GM21515 (cell line): ENCODE data around the gene CLCF1.
A peak's percentile ranks its signal among the peaks of the same experiment; 100 is the strongest.

Experiments
- ATAC-seq: cut with Tn5 transposase; IDR thresholded peaks from one replicate; pipeline ENCODE4 v1.9.1; 2021; ENCODE audit not compliant: unreplicated experiment

CLCF1 gene

DNA sequence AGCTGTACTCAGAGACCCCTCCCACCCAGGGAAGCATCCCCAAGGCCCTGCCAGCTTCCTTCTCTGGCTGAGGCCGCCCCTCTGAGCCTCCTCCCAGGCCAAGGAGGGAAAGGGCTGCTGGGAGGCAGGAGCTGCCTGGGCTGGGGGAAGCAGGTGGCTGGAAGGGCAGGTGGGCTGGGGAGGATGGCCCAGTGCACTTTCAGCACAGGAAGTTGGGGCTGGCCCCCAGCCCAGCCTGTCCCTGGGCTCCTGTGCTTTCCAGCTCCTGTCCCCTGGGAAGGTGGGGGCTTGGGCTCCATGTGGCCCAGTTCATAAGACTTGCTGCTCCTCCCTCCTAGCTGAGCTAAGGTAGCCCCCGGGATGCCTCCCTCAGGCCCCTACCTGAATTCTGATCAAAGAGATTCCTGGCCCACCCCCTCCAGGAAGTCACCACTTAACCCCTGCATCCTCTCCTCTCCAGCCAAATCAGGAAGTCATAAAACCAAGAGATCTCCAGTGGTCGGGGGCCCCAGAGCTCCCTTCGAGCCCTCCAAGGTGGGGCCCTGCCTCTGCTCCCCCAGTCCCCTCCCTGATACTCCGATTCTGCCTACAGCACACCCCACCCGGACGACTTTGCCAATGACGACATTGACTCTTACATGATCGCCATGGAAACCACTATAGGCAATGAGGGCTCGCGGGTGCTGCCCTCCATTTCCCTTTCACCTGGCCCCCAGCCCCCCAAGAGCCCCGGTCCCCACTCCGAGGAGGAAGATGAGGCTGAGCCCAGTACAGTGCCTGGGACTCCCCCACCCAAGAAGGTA is 23.4 kb upstream of the CLCF1 start:
- no peak for ATAC-seq

DNA sequence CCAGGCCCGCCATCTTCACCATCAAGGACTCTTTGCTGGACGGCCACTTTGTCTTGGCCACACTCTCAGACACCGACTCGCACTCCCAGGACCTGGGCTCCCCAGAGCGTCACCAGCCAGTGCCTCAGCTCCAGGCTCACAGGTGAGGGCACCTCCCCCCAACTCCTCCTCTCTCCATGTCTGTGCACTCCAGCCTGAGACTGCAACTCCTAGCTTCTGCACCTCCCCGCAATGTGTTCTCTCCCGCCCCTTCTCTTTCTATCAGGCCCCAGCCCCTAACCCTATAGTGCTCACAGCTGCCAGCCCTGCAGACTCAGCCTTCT is 22.8 kb upstream of the CLCF1 start:
- ATAC-seq, result no peak

DNA sequence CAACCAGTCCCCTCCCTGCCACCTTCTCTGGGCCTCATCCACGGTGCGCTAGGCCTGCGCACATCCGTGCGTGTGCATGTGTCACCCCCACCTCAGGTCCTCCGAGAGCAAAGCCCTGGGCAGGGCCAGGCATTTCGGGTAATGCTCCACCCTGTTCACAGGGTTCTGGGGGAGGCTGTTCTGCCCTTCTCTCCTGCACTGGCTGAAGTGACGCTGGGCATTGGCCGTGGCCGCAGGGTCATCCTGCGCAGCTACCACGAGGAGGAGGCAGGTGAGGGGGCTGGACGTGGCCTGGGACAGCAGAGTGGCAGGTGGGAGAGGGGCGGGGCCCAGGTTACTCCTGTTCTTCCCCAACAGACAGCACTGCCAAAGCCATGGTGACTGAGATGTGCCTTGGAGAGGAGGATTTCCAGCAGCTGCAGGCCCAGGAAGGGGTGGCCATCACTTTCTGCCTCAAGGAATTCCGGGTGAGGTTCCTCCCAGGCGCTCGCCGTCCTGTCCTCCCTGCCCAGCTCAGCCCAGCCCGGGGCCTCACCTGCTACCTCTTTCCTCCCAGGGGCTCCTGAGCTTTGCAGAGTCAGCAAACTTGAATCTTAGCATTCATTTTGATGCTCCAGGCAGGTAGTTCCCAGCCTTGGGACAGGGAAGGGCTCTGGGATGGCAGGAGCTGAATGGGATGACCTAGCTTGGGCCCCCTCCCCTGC is 22.3 kb upstream of the CLCF1 start:
- no peak for ATAC-seq

DNA sequence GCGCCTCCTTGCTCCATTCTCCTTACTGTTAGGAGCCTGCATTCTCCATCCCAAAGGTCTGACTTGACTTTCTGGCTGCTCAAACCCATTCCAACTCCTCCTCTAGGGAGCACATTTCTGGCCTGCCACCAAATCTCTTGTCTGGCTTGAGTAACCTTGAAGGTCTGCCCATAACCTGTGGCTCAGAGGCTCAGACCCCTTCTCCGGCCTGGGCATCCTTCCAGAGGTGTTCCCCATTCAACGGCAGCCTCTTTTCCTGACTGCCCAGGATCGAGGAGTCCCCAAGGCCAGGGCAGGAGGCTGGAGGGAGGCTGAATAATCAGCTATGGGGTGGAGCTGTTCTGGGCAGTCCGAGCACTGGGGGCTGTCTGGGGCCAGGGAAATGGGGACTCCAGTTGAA is 20.6 kb upstream of the CLCF1 start:
- no peak for ATAC-seq

DNA sequence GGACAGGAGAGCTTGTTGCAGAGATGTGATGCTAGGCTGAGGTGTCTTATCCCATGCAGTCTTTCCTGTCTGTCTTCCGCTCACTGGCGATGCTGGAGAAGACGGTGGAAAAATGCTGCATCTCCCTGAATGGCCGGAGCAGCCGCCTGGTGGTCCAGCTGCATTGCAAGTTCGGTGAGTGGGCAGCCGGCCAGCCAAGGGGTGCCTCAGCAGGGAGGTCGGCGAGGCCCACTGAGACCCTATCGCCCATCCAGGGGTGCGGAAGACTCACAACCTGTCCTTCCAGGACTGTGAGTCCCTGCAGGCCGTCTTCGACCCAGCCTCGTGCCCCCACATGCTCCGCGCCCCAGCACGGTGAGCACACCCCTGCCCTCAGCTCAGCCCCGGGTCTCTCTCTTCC is 20.0 kb upstream of the CLCF1 start:
- ATAC-seq, result no peak

DNA sequence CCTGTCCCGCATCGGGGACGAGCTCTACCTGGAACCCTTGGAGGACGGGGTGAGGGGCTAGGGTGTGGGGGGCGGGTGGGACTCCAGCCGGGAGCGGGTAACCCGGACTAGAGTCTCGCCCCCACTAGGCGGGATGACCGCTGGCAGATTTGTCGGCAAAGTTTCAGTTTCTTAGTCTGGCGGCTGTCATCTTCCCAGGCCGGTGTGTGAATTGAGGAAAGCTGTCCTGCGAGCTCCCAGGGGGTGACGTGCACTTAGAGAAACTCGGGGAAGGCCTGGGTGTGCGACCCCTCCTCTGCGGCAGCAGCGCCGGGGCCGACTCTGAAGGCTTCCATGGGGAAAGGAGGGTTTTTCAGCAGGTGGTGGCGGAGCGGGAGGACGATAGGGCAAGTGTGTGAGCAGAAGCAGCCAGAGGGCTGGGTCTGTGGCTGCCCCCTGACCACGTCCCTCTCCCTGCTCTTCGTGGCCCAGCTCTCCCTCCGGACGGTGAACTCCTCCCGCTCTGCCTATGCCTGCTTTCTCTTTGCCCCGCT is 18.9 kb upstream of the CLCF1 start:
- ATAC-seq, result peak; percentile 7

DNA sequence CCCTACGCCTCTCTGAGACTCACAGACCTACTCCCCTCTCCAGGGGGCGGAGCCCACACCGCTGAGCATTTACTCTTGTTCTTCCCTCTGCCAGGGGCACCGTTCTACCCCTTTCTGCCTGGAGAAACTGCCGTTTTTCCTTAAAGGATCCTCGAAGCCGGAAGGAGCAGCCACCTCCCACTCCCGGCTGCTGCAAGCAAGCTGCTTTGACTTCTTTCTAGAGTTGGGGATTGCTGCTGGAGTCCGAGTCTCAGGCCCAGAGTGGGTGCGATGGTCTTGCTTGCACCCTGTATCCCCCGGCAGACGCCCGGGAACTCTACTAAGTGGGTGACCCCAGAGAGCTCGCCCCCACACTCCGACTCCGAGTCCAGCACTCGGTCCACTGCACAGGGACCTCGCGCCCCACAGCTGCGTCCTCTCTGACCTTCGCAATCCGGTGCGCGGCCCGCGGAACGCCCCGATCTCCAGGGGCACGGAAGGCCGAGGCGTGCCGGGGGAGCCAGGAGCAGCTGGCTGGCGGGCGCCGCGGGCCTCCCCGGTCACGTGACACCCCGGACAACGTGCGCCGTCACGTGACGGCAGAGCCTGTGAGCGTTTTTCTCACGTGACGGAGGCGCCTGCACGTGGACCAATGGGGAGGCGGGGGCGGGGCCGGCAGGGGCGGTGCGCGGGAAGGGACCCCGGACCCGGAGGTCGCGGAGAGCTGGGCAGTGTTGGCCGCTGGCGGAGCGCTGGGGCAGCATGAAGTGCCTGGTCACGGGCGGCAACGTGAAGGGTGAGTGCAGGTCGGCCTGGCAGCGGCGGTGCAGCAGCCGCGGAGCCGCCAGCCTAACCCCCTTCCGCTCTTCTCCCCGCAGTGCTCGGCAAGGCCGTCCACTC is 18.1 kb upstream of the CLCF1 start, which contains the start of gene RAD9A:
Gene RAD9A (plus strand): TSS at position 683 of the 879 bp plus-strand sequence. CDS start 59 bp downstream, at position 742.
- peak; percentile 61 for ATAC-seq

DNA sequence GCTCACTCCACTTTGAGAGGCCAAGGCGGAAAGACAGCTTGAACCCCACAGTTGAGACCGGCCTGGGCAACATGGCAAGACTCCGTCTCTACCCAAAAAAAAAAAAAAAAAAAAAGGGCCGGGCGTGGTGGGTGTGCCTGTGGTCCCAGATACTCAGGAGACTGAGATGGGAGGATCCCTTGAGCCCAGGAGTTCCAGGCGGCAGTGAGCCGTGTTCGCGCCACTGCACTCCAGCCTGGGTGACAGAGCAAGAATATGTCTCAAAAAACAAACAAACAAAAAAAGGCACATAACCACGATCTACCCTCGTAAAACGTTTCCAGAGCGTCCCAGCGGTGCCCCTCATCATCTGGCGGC is 17.5 kb upstream of the CLCF1 start:
- ATAC-seq, result no peak

DNA sequence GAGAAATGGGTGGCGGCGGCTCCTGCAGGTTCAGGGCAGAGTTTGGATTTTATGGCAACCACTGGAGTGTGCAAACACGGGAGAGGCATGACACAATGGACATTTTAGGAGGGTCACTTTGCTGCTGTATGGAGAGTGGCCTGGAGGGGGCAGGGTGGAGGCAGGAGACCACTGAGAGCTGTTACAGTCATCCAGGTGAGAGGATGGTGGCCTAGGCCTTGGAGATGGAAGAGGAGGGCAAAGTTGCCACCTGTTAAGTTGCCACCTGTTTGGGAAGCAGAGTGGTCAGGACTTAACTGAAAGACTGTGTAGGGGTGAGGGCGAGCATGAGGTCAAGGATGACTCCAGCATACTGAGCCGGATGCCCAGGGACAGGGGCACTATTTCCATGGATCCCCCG is 16.1 kb upstream of the CLCF1 start:
- ATAC-seq, result no peak

DNA sequence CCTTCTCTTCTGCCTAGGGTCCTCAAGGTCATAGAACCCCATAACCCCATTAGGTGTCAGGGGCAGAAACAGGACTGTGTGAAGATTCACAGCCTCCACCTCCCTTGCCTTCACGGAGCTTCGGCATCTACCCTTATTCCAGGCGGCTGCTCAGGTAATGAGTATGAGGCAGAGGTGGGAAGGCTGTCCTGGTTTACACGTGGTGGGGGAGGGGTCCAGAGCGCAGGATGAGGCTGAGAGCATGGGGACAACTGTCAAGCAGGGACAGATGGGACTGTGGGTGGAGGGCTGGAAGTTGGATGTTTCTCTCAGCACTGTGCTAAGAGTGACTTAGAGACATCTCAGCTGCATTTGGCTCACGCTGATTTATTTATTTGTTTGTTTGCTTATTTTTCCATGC is 14.1 kb upstream of the CLCF1 start:
- ATAC-seq, result no peak

DNA sequence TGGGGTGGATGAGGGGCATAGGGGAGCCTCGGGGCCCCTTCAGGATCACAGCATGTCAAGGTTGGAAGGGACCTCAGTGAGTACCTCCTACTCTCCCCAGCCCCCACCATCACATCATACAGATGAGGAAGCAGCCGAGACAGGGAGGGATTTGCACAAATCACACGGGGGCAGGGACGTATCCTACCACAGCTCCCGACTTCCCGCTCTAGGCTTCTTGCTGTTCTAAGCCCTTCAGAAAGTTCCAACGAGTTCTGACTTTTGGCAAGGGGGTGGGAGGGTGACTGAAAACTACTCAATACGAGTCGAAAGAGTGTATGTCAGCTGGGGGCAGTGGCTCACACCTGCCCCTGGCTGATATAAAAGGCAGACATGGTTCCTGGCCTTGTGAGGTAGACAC is 13.7 kb upstream of the CLCF1 start:
- ATAC-seq, result no peak

DNA sequence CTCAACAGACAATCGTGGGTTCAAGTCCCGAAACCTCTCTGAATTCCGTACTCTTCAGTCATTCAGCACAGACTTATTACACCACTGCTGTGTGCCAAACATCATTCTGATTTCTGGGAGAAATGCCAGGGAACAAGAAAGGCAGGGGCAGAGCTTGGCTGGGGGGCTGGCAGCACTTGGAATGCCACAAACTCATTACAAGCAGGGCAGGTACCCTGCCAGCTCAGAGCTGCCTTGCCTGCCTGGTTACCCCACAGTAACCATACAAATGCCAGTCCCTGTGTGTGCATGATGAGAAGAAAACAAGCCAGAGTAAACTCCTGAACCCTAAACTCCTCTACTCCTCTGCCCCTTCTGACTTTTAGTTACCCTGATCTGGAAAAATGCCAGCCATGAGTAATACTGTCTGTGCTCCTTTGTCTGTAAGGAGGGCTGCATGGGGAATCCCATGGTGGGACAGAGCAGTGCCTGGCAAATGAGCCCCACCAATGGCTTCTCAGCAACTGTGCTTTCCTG is 11.5 kb upstream of the CLCF1 start:
- no peak for ATAC-seq

DNA sequence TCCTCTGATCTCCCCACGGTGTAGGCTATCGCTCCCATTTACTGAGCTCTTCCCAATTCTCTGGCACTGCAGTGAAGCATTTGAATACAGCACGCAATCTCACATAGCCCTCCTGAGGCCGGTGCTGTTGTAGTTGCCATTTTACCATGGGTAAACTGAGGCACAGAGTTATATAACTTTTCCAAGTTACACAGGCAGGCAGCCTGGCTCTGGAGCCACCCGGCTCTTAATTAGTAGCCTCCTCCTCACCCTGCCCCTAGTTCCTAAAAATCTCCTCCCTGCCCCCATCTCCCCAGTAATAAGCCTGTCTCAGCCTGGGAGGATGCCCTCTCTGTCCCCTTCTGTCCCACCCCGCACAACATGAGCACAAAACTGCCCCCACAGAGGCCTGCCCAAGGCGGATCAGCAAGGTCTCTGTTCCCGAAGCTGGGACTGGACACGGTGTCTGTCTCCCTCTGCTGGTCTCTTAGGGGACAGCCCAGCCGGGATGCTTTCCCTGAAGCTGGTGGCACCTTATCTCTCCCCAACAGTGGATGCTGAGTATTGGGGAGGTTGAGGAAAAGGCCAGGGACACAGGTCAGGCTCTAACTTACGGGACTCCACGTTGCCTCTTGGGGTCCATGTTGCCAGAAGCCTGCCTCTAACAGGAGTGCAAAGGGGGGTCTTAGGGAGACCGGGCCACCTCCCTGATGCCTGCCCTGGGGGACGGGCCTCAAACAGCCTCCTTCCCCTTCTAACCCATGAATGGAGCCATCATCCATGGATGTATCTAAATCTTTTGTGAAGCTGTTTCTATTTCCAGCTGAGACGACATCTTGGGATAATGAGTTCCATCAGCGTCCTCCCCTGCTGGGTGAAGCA is 9.1 kb upstream of the CLCF1 start:
- ATAC-seq, result peak; percentile 58

DNA sequence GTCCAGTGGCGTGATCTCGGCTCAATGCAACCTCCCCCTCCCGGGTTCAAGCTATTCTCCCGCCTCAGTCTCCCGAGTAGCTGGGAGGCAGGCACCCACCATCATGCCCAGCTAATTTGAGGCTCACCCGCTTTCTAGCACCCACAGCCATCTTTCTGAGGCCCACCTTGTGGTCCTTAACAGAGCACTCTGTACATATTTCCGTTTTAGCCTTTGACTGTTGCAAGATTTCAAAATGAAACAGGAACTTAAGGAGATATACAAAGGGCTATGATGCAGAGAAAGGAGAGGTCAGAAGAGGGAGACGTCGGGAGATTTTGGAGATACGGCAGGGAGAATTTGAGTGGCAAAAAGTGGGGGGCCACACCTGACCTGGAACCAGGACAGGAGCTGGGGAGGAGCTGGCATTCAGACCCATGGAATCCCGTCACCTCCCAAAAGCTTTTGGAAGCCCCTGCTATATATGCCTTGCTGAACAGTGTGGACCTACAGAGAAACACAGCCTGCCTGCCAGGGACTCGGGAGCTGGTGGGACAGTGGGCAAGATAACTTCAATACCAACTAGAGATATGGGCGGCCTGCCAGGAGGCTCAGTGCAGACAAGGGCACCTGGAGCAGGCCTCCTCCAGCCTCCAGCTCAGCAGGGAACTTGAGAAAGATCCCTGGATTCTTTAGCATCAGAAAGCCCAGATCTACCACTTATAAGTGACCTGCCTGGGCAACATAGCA is 8.0 kb upstream of the CLCF1 start:
- no peak for ATAC-seq

DNA sequence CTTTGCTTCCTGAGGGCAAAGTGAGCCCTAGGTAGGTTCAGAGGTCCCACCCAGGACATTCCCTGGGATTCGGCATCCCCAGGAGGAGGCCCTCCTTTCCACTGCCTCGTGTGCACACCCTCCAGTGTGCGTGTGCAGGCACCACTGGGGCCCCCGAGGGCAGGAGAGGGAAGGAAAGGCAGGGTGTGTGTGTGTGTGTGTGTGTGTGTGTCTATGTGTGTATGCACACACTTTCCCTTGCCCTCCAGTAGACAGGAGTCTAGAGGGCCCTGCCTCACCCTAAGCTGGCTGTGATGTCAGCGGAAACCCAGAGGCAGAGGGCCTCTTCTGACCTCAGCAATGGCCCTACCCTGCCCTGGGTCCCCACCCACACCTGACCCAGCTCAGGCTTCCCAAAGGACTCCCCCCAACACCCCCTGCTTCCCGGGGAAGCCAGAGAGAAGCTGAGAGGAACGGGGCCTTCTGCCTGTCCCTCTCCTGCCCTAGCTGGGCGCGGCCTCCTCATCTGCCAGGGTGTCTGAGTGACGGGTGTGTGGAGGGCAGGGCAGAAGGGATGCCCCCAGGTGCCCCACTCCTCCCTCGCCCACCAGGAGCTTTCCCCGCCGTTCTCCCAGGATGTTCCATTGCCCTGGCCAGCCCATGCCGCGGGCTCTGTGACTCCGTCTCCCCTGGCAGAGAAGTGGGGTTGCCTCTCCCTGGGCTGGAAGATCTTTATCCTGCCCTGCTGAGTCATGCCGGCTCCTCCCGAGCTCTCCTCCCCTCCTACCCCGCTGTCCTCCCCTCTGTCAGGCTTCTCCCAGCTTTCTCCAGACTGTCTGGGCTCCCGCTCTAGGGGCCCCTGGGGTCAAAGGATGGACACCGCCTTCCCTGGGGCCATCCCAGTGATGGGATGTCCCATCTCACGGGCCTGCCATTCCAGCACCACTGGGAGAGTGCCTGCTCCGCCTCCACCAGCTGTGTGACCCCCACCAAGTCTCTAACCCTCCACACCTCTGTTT is 6.0 kb upstream of the CLCF1 start:
- no peak for ATAC-seq

DNA sequence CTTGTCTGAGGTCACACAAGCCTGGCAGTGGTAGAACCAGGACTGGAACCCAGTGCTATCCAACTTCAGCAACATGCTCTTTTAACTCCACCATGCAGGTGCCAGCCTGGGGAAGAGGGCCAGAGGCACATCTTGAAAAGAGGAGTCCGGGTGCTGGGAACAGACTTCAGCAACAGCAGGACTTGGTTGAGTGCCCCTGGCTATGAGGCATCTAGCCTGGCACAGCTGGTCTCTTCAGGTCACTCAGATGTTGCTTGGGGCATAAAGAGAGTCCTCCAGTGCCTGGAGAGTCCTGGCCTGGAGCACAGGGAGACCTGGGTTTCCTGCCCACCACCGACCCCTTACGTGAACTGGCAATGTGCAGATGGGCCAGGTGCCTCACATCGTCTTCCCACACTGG is 5.1 kb upstream of the CLCF1 start:
- ATAC-seq, result no peak

DNA sequence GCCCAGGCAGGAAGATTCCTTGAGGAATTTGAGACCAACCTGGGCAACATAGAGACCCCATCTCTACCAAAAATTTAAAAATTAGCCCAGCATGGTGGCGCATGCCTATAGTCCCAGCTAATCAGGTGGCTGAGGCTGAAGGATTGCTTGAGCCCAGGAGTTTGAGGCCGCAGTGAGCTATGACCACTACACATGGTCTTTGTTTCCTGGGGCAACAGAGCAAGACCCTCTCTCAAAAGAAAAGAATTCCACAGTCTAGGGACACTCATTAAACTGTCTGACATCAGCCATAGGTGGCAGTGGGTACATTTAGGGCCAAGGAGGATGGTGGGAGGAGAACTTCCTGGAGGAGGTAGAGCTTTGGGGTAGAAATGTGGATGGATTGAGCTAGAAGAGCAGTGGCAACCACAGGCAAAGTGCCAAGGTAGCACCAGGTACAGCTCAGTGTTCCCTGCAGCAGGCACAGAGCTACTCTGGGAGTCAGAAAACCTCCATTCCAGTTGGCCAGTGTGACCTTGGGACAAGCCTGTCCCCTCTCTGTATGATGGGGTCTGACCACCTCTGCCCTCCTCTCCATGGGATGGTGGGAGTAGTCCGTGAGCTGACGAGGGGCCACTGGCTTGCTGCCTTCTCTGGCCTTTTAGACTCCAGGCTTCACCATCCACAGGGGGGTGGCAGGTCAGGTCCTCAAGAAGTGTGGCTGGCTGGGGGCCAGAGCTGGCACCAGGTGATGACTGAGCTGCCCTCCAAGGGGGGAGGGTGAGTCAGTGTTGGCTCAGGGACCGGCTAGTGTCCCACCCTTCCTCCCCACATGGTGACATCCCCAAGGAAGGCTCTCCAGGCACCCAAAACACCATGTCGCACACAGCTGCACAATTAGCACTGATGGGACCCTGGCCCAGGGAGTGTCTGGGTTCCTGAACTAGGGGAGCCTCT is 3.7 kb upstream of the CLCF1 start:
- no peak for ATAC-seq
